A673 (cell line): Measurements from ENCODE around the gene ZFP42. TPM values are rescaled to one million over a fixed set of nuclear protein-coding genes. Genes with fewer than 3 reads are reported as not detected.

Experiments used
- BruUV-seq: library from RNA; stranded (reverse); fragments of 400-500 nt; replicated peaks from 2 replicates; lab custom pipeline; 2021; lab: Mats Ljungman, UMichigan
- CTCF ChIA-PET: fragments of 300-600 bp; sonication (Branson Sonifier 250); formaldehyde crosslinking; loops from one replicate; lab custom pipeline; 2022; ENCODE audit warnings: antibody characterized with exemption; lab: Charles Lee
- POLR2A ChIA-PET: fragments of 300-600 bp; sonication (Branson Sonifier 250); formaldehyde crosslinking; loops from one replicate; lab custom pipeline; 2022; ENCODE audit warnings: antibody characterized with exemption; ENCODE audit not compliant: low non-redundant PET; lab: Charles Lee
- DNase-seq: peaks from one replicate; pipeline ENCODE4 v3.0.0-alpha.2; 2015; ENCODE audit warnings: low spot score
- H3K27ac ChIP-seq: fragments of 200-600 bp; sonication (generic); 2 replicates; pipeline ENCODE4 v1.5.1; 2016; ENCODE audit warnings: mixed run types, low read depth, mild to moderate bottlenecking, mixed read lengths, antibody characterized with exemption, low read length; ENCODE audit not compliant: poor library complexity, severe bottlenecking
- H3K27me3 ChIP-seq: fragments of 200-600 bp; sonication (generic); replicated peaks from 2 replicates; pipeline ENCODE4 v1.6.1; 2017; ENCODE audit warnings: mixed run types, low read depth, mild to moderate bottlenecking, mixed read lengths, antibody characterized with exemption, low read length; ENCODE audit not compliant: insufficient read depth, poor library complexity
- H3K36me3 ChIP-seq: fragments of 200-600 bp; sonication (generic); 2 replicates; pipeline ENCODE4 v1.6.1; 2016; ENCODE audit warnings: mixed run types, mild to moderate bottlenecking, mixed read lengths, antibody characterized with exemption, low read length; ENCODE audit not compliant: insufficient read depth, poor library complexity, severe bottlenecking
- H3K4me1 ChIP-seq: fragments of 200-600 bp; sonication (generic); 2 replicates; pipeline ENCODE4 v1.6.1; 2017; ENCODE audit warnings: mixed run types, mild to moderate bottlenecking, mixed read lengths, antibody characterized with exemption, low read length; ENCODE audit not compliant: insufficient read depth, poor library complexity, severe bottlenecking
- H3K4me3 ChIP-seq: fragments of 200-600 bp; sonication (generic); 2 replicates; pipeline ENCODE4 v1.5.1; 2016; ENCODE audit warnings: low read depth, mixed run types, mild to moderate bottlenecking, mixed read lengths, low read length; ENCODE audit not compliant: poor library complexity, severe bottlenecking
- H3K9me3 ChIP-seq: fragments of 200-600 bp; sonication (generic); 2 replicates; pipeline ENCODE4 v1.6.1; 2016; ENCODE audit warnings: mixed run types, low read depth, mild to moderate bottlenecking, mixed read lengths, antibody characterized with exemption, low read length; ENCODE audit not compliant: poor library complexity, severe bottlenecking
- CTCF ChIP-seq: fragments of 300-800, 200-600 bp; sonication (generic); conservative IDR thresholded peaks from 2 replicates; pipeline ENCODE4 v1.5.1; 2017; ENCODE audit warnings: low read depth, mild to moderate bottlenecking, antibody characterized with exemption, low read length, moderate library complexity, mixed read lengths
- EZH2 ChIP-seq: fragments of 200-600 bp; sonication (generic); IDR thresholded peaks from 2 replicates; pipeline ENCODE4 v1.6.1; 2017; ENCODE audit warnings: borderline replicate concordance, low read depth, mild to moderate bottlenecking, mixed read lengths, antibody characterized with exemption, low read length; ENCODE audit not compliant: poor library complexity, severe bottlenecking
- intact Hi-C: fragments of 100-400 bp; cut with micrococcal nuclease; formaldehyde crosslinking; loops from one replicate; pipeline ENCODE4 v1.10.0; 2022; ENCODE audit not compliant: unreplicated experiment
- total RNA-seq: library from RNA; stranded (reverse); gene quantifications from 2 replicates; pipeline ENCODE4 v1.2.3, GENCODE V29; 2021

The ZFP42 gene
- total RNA-seq, 1 experiment from 2014 or later = not detected

GRCh38 chr4:188016754-188017153, 21.2 kb downstream of the ZFP42 start:
- DNase-seq = no peak
- no TSS peak for BruUV-seq
- Histone ChIP-seq H3K9me3 (no peaks in the 10 kb centered on the region), H3K4me3 (no peak overlapping the region), H3K27ac (no peak overlapping the region), H3K4me1 (peaks cover 11% of the 10 kb centered on the region), H3K36me3 (no peaks in the 10 kb centered on the region), H3K27me3 (no peaks in the 10 kb centered on the region)
- CTCF ChIA-PET = no interaction called here
- no peak for TF ChIP-seq CTCF
- no peak for TF ChIP-seq EZH2
- POLR2A ChIA-PET = no interaction called here
- intact Hi-C loops = no loop called here

GRCh38 chr4:188018262-188018661, 22.7 kb downstream of the ZFP42 start:
- no peaks in the 10 kb centered on the region for H3K36me3 ChIP-seq
- H3K4me1 ChIP-seq = peaks cover 11% of the 10 kb centered on the region
- no TSS peak for BruUV-seq
- ChIA-PET CTCF (no interaction called here), POLR2A (no interaction called here)
- DNase-seq = no peak
- TF ChIP-seq EZH2 (no peak), CTCF (no peak)
- no peak overlapping the region for H3K4me3 ChIP-seq
- H3K27ac ChIP-seq = no peak overlapping the region
- H3K27me3 ChIP-seq = no peaks in the 10 kb centered on the region
- intact Hi-C loops = no loop called here
- H3K9me3 ChIP-seq = no peaks in the 10 kb centered on the region

GRCh38 chr4:188021548-188022249, 26.1 kb downstream of the ZFP42 start:
- Histone ChIP-seq H3K27me3 (no peaks in the 10 kb centered on the region), H3K27ac (no peak overlapping the region), H3K4me3 (no peak overlapping the region), H3K9me3 (no peaks in the 10 kb centered on the region), H3K4me1 (peaks cover 4% of the 10 kb centered on the region), H3K36me3 (no peaks in the 10 kb centered on the region)
- no peak for DNase-seq
- BruUV-seq = no TSS peak
- intact Hi-C loops = no loop called here
- TF ChIP-seq CTCF = no peak
- no peak for TF ChIP-seq EZH2
- POLR2A ChIA-PET = no interaction called here
- CTCF ChIA-PET = no interaction called here
